WTC11 (cell line): ENCODE results near the gene MIA.

ENCODE experiments used
- ATF1 ChIP-seq: sonication (generic); formaldehyde crosslinking; IDR thresholded peaks from 2 replicates; pipeline ENCODE4 v1.8.1; 2023; ENCODE audit warnings: mild to moderate bottlenecking, moderate library complexity, missing genetic modification reagents
- CTCF ChIP-seq: fragments of 200-600 bp; IDR thresholded peaks from 2 replicates; pipeline ENCODE4 v1.8.0; 2022; ENCODE audit warnings: antibody characterized with exemption
- NR2C2 ChIP-seq: sonication (generic); formaldehyde crosslinking; IDR thresholded peaks from 2 replicates; pipeline ENCODE4 v1.8.0; 2022; ENCODE audit warnings: mild to moderate bottlenecking, missing genetic modification reagents
- USF2 ChIP-seq: sonication (generic); formaldehyde crosslinking; IDR thresholded peaks from 2 replicates; pipeline ENCODE4 v1.8.1; 2023; ENCODE audit warnings: mild to moderate bottlenecking, missing genetic modification reagents, moderate library complexity
- ZNF121 ChIP-seq: sonication (generic); formaldehyde crosslinking; IDR thresholded peaks from 2 replicates; pipeline ENCODE4 v1.8.0; 2023; ENCODE audit warnings: missing genetic modification reagents
- ZNF138 ChIP-seq: sonication (generic); formaldehyde crosslinking; conservative IDR thresholded peaks from 2 replicates; pipeline ENCODE4 v1.8.1; 2022; ENCODE audit warnings: mild to moderate bottlenecking, moderate library complexity, missing genetic modification reagents

GRCh38 chr19:40750874-40751537 lies 24.3 kb upstream of the MIA start, which contains the start of gene SNRPA:
- TF ChIP-seq CTCF (no peak), ZNF138 (CRISPR knock-in tag) (no peak), ATF1 (no peak), USF2 (no peak), ZNF121 (no peak), NR2C2 (CRISPR knock-in tag) (no peak)
